HCT116 (cell line): ENCODE results near the gene DOCK4. TPM values are rescaled to one million over a fixed set of nuclear protein-coding genes. Genes with fewer than 3 reads are reported as not detected.

Experiments used
- ATAC-seq: fragments of 200-7000 bp; cut with Tn5 transposase; 2 replicates; pipeline ENCODE4 v1.9.1; 2020; ENCODE audit warnings: mild to moderate bottlenecking, moderate library complexity
- BruUV-seq: library from RNA; stranded (reverse); fragments of 400-500 nt; replicated peaks from 2 replicates; lab custom pipeline; 2021; lab: Mats Ljungman, UMichigan
- CTCF ChIA-PET: fragments of 300-600 bp; sonication (Branson Sonifier 250); formaldehyde crosslinking; loops from one replicate; lab custom pipeline; 2021; ENCODE audit warnings: antibody characterized with exemption; lab: Charles Lee
- POLR2A ChIA-PET: fragments of 300-600, 350-600 bp; sonication (Branson Sonifier 250); formaldehyde crosslinking; loops from one replicate; lab custom pipeline; 2021; ENCODE audit warnings: antibody characterized with exemption; lab: Charles Lee
- RAD21 ChIA-PET, 2 experiments: fragments of 300-600 bp; sonication (Branson Sonifier 250); formaldehyde crosslinking; loops; one replicate each; lab custom pipeline; 2023; ENCODE audit warnings: low total read pairs in 2 of 2; ENCODE audit not compliant: uncharacterized antibody in 2 of 2, unreplicated experiment in 2 of 2, low non-redundant PET in 1 of 2; lab: Charles Lee
- DNase-seq: peaks from one replicate; pipeline ENCODE4 v3.0.0-alpha.2; 2010; ENCODE audit warnings: low read depth, low spot score
- H2AFZ ChIP-seq: fragments of 200-600 bp; shearing (Covaris generic), sonication (generic); 2 replicates; pipeline ENCODE4 v1.6.1; 2017; ENCODE audit warnings: low read depth, mixed run types, mixed read lengths, antibody characterized with exemption, low read length; ENCODE audit not compliant: poor library complexity, severe bottlenecking
- H3K27ac ChIP-seq: 2 replicates; pipeline ENCODE4 v1.5.1; 2012; ENCODE audit warnings: low read depth, low read length
- H3K27me3 ChIP-seq: fragments of 200-600 bp; sonication (generic); 2 replicates; pipeline ENCODE4 v1.6.1; 2016; ENCODE audit warnings: mixed run types, low read length, mixed read lengths; ENCODE audit not compliant: insufficient read depth
- H3K36me3 ChIP-seq, 2 experiments: fragments of 200-500 bp in 1 of 2; fragments of 200-600 bp in 1 of 2; sonication (Bioruptor generic) in 1 of 2; sonication (generic) in 1 of 2; 2 replicates each; pipeline versions ENCODE4 v1.5.1 to v1.6.1; 2014 to 2016; ENCODE audit warnings: low read length in 2 of 2, inconsistent platforms in 1 of 2, mixed read lengths in 1 of 2, mixed run types in 1 of 2; ENCODE audit not compliant: insufficient read depth in 2 of 2, control insufficient read depth in 1 of 2
- H3K4me1 ChIP-seq, 2 experiments: fragments of 200-600 bp in 1 of 2; sonication (generic) in 1 of 2; 2 replicates each; pipeline versions ENCODE4 v1.5.1 to v1.6.1; 2012 to 2017; ENCODE audit warnings: low read length in 2 of 2, inconsistent platforms in 1 of 2, mild to moderate bottlenecking in 1 of 2, mixed read lengths in 1 of 2, mixed run types in 1 of 2, moderate library complexity in 1 of 2; ENCODE audit not compliant: insufficient read depth in 2 of 2, control insufficient read depth in 1 of 2
- H3K4me2 ChIP-seq: fragments of 200-600 bp; sonication (generic); 2 replicates; pipeline ENCODE4 v1.6.1; 2017; ENCODE audit warnings: mixed run types, low read length, mixed read lengths
- H3K4me3 ChIP-seq, 2 experiments: fragments of 200-600 bp in 1 of 2; sonication (generic) in 1 of 2; replicated peaks in 1 of 2; 2 replicates each; pipeline ENCODE4 v1.5.1; 2011 to 2016; ENCODE audit warnings: low read length in 2 of 2, control low read depth in 1 of 2, low read depth in 1 of 2, mild to moderate bottlenecking in 1 of 2, mixed read lengths in 1 of 2, mixed run types in 1 of 2
- H3K79me2 ChIP-seq: fragments of 200-600 bp; sonication (generic); 2 replicates; pipeline ENCODE4 v1.6.1; 2017; ENCODE audit warnings: mild to moderate bottlenecking, mixed run types, low read length, moderate library complexity, mixed read lengths; ENCODE audit not compliant: insufficient read depth
- H3K9ac ChIP-seq: fragments of 200-600 bp; sonication (generic); 2 replicates; pipeline ENCODE4 v1.6.1; 2016; ENCODE audit warnings: low read length, mixed read lengths
- H3K9me2 ChIP-seq: fragments of 200-600 bp; sonication (generic), shearing (Covaris generic); 2 replicates; pipeline ENCODE4 v1.6.1; 2017; ENCODE audit warnings: mixed run types, mild to moderate bottlenecking, moderate library complexity; ENCODE audit not compliant: insufficient read depth
- H3K9me3 ChIP-seq, 2 experiments: fragments of 200-500 bp in 1 of 2; fragments of 200-600 bp in 1 of 2; sonication (Bioruptor generic) in 1 of 2; sonication (generic) in 1 of 2; 2 replicates each; pipeline ENCODE4 v1.6.1; 2014 to 2017; ENCODE audit warnings: low read length in 2 of 2, mixed read lengths in 2 of 2, inconsistent platforms in 1 of 2, low read depth in 1 of 2, mild to moderate bottlenecking in 1 of 2, mixed run types in 1 of 2, moderate library complexity in 1 of 2; ENCODE audit not compliant: control insufficient read depth in 1 of 2, insufficient read depth in 1 of 2
- H4K20me1 ChIP-seq: fragments of 200-600 bp; sonication (generic), shearing (Covaris generic); 2 replicates; pipeline ENCODE4 v1.6.1; 2017; ENCODE audit warnings: mixed run types, mild to moderate bottlenecking, moderate library complexity; ENCODE audit not compliant: insufficient read depth
- EGR1 ChIP-seq: IDR thresholded peaks from 2 replicates; pipeline ENCODE4 v1.6.1; 2012; ENCODE audit warnings: low read depth
- ELF1 ChIP-seq: IDR thresholded peaks from 2 replicates; pipeline ENCODE4 v1.6.1; 2012; ENCODE audit warnings: low read depth, borderline replicate concordance
- EZH2phosphoT487 ChIP-seq: fragments of 200-600 bp; IDR thresholded peaks from 2 replicates; pipeline ENCODE4 v1.6.1; 2018; ENCODE audit warnings: antibody characterized with exemption, borderline replicate concordance
- FOSL1 ChIP-seq: IDR thresholded peaks from 2 replicates; pipeline ENCODE4 v1.6.1; 2012; ENCODE audit warnings: low read depth
- JUND ChIP-seq: IDR thresholded peaks from 2 replicates; pipeline ENCODE4 v1.6.1; 2012
- POLR2AphosphoS5 ChIP-seq: IDR thresholded peaks from 2 replicates; pipeline ENCODE4 v1.6.1; 2011; ENCODE audit warnings: mild to moderate bottlenecking, low read depth, low read length, moderate library complexity
- SIN3A ChIP-seq: IDR thresholded peaks from 2 replicates; pipeline ENCODE4 v1.6.1; 2012; ENCODE audit warnings: low read depth
- SP1 ChIP-seq: IDR thresholded peaks from 2 replicates; pipeline ENCODE4 v1.6.1; 2012; ENCODE audit warnings: low read depth
- intact Hi-C: fragments of 100-400 bp; cut with micrococcal nuclease; formaldehyde crosslinking; loops from 2 replicates; pipeline ENCODE4 v1.10.0; 2022
- total RNA-seq: library from RNA; stranded (reverse); gene quantifications from one replicate; pipeline ENCODE4 v1.2.1, GENCODE V29; 2021; ENCODE audit not compliant: unreplicated experiment
- TF ChIP-seq, protein P1 (sequence below): IDR thresholded peaks from 2 replicates; pipeline ENCODE4 v1.6.1; 2011; ENCODE audit warnings: mild to moderate bottlenecking, low read length, moderate library complexity; ENCODE audit not compliant: insufficient replicate concordance; ENCODE audit errors: extremely low read depth

Gene DOCK4
- total RNA-seq, 1 experiment from 2014 or later, result 2.2 TPM

DNA sequence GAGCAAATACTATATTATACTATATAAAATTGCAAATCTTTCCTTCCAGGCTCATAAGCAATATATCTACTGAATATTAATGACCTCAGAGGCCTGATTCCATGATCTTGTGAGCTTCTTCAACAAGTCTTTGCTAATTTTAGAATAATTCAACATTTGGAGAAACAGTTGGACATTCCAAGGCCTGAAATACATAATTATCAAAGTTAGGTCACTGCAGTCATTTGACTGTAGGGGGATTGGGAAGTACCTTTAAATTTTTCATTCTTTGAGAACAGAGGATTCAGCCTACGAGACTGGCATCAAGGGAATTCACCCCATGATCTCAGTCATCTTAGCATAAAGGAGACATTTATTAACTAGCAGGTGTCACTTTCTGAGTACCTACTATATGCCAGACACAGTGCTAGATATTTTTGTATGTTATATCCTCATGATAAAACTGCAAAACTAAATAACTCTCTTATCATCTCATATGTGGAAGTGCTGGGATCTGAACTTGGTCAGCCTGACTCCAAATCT is 85.4 kb downstream of the DOCK4 start (continued):
- TF ChIP-seq, protein P1, sequence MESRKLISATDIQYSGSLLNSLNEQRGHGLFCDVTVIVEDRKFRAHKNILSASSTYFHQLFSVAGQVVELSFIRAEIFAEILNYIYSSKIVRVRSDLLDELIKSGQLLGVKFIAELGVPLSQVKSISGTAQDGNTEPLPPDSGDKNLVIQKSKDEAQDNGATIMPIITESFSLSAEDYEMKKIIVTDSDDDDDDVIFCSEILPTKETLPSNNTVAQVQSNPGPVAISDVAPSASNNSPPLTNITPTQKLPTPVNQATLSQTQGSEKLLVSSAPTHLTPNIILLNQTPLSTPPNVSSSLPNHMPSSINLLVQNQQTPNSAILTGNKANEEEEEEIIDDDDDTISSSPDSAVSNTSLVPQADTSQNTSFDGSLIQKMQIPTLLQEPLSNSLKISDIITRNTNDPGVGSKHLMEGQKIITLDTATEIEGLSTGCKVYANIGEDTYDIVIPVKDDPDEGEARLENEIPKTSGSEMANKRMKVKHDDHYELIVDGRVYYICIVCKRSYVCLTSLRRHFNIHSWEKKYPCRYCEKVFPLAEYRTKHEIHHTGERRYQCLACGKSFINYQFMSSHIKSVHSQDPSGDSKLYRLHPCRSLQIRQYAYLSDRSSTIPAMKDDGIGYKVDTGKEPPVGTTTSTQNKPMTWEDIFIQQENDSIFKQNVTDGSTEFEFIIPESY, result no peak
- TF ChIP-seq EZH2phosphoT487, result no peak
- no peak for TF ChIP-seq JUND
- TF ChIP-seq EGR1, result no peak
- no peak for TF ChIP-seq FOSL1
- no peak for TF ChIP-seq SIN3A
- no peak for TF ChIP-seq POLR2AphosphoS5
- TF ChIP-seq SP1, result no peak

DNA sequence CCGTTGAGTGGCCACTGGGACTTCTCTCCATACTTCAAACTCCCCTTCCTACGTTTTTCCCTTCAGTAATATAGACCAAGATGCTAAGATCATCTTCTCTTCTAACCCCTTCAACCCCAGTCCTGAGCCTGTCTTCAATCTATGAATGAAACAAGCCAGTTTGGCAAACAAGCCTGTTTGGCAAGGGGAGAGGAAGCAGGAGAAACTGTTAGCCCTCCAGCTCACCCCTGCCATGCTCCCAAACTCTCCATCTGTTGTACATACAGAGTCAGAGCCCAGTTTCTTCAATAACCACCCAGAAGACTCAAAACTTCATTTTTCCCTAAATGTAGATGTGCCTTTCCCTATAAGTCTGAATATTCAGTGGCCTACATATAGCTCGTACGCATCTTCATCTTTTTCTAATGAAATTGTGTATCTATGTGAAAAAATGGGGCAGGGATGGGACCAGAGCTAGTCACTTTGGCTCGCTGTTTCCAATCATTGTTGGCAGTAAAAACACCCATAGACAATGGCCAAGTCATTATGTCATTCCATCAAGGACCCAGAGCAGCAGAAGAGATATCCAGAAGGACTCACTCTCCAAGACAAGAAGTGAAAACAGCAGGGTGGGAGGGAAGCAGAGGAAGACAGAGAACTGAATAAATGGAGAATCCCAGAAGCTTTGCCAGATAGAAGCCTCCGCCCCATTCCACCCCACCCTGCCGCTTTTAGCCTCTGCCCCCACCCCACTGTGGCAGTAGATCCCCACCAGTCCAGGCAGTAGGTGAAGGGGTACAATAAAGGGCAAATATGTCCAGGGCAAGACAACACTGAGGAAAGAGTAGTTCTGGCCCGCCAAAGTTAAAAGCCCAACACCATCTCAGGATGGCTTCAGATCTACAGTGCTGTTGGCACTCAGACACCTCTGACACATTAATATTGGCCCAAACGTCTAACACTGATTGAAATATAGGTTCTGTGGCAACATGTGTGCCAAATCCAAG is 87.3 kb downstream of the DOCK4 start:
- ChIA-PET CTCF (no interaction called here), RAD21 (no interaction called here), POLR2A (no interaction called here)
- H3K4me1 ChIP-seq, result no peaks in the 10 kb centered on the region
- H2AFZ ChIP-seq, result no peak overlapping the region
- intact Hi-C loops, result no loop called here
- no peak for TF ChIP-seq POLR2AphosphoS5
- no peak for TF ChIP-seq ELF1
- TF ChIP-seq SP1, result no peak
- BruUV-seq, result no TSS peak
- no peak overlapping the region for H3K9ac ChIP-seq
- no peaks in the 10 kb centered on the region for H3K27me3 ChIP-seq
- no peaks in the 10 kb centered on the region for H3K36me3 ChIP-seq
- H3K9me2 ChIP-seq, result no peaks in the 10 kb centered on the region
- ATAC-seq (no peak), DNase-seq (no peak)
- H3K9me3 ChIP-seq, result no peaks in the 10 kb centered on the region
- no peak overlapping the region for H3K4me3 ChIP-seq
- no peaks in the 10 kb centered on the region for H3K79me2 ChIP-seq
- H4K20me1 ChIP-seq, result no peaks in the 10 kb centered on the region
- no peak overlapping the region for H3K4me2 ChIP-seq
- no peak overlapping the region for H3K27ac ChIP-seq
